DND-41 (cell line): Measurements from ENCODE around the gene NEK10.

Experiments used
- EZH2 ChIP-seq: IDR thresholded peaks from 3 replicates; pipeline ENCODE4 v1.6.1; 2012; ENCODE audit warnings: borderline replicate concordance, low read depth, mild to moderate bottlenecking, moderate library complexity, low read length, inconsistent platforms; ENCODE audit not compliant: severe bottlenecking
- TF ChIP-seq, protein P1 (sequence below): IDR thresholded peaks from 2 replicates; pipeline ENCODE4 v1.5.1; 2012; ENCODE audit warnings: borderline replicate concordance, low read length, moderate library complexity, mild to moderate bottlenecking; ENCODE audit not compliant: poor library complexity, severe bottlenecking; ENCODE audit errors: extremely low read depth

DNA sequence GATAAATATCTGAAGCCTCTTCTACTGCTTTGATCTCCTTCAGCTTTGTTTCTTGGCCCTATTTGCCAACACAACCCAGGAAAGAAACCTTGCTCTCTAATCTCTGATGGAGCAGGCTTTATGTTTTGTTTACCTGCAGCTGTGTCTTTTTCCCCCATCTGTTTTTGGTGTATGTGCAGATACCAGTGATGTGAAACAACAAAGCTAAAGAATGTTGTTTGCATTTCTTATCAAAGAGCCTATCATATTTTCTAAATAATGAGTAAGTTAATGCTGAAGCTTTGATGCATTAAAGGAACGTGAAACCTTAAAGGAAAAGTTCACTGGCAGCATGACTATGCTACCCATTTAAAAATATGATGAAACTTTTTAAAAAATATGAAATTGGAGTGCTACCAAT is 238.4 kb downstream of the NEK10 start:
- TF ChIP-seq, protein P1, sequence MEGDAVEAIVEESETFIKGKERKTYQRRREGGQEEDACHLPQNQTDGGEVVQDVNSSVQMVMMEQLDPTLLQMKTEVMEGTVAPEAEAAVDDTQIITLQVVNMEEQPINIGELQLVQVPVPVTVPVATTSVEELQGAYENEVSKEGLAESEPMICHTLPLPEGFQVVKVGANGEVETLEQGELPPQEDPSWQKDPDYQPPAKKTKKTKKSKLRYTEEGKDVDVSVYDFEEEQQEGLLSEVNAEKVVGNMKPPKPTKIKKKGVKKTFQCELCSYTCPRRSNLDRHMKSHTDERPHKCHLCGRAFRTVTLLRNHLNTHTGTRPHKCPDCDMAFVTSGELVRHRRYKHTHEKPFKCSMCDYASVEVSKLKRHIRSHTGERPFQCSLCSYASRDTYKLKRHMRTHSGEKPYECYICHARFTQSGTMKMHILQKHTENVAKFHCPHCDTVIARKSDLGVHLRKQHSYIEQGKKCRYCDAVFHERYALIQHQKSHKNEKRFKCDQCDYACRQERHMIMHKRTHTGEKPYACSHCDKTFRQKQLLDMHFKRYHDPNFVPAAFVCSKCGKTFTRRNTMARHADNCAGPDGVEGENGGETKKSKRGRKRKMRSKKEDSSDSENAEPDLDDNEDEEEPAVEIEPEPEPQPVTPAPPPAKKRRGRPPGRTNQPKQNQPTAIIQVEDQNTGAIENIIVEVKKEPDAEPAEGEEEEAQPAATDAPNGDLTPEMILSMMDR: no peak
- no peak for TF ChIP-seq EZH2
